Rectal smooth muscle tissue (tissue), 1 donor: ENCODE measurements around the gene DENND6B.

Experiments used
- H3K27ac ChIP-seq: one replicate; pipeline ENCODE4 v1.7.0; 2013; ENCODE audit warnings: low read depth, low read length, inconsistent platforms
- H3K27me3 ChIP-seq: one replicate; pipeline ENCODE4 v1.7.0; 2013; ENCODE audit warnings: low read length; ENCODE audit not compliant: control insufficient read depth, insufficient read depth
- H3K36me3 ChIP-seq: one replicate; pipeline ENCODE4 v1.7.0; 2013; ENCODE audit warnings: low read length; ENCODE audit not compliant: control insufficient read depth, insufficient read depth
- H3K4me1 ChIP-seq: one replicate; pipeline ENCODE4 v1.7.0; 2013; ENCODE audit warnings: low read length; ENCODE audit not compliant: control insufficient read depth, insufficient read depth
- H3K4me3 ChIP-seq: one replicate; pipeline ENCODE4 v1.7.0; 2013; ENCODE audit warnings: low read length
- H3K9ac ChIP-seq: one replicate; pipeline ENCODE4 v1.7.0; 2013; ENCODE audit warnings: low read length

Gene DENND6B

GRCh38 chr22:50282361-50283155 lies 44.3 kb downstream of the DENND6B start:
- Histone ChIP-seq H3K4me3 (no peak overlapping the region), H3K4me1 (no peaks in the 10 kb centered on the region), H3K36me3 (peaks cover 45% of the 10 kb centered on the region), H3K27ac (no peak overlapping the region), H3K9ac (no peak overlapping the region), H3K27me3 (no peaks in the 10 kb centered on the region)

- Histone ChIP-seq H3K36me3 (peaks cover 48% of the 10 kb centered on the region), H3K4me3 (no peak overlapping the region), H3K9ac (no peak overlapping the region), H3K27ac (no peak overlapping the region), H3K27me3 (no peaks in the 10 kb centered on the region), H3K4me1 (no peaks in the 10 kb centered on the region)
These were observed 44.9 kb downstream of the DENND6B start for GRCh38 chr22:50281957-50282356.

GRCh38 chr22:50281384-50281760 lies 45.4 kb downstream of the DENND6B start:
- Histone ChIP-seq H3K27me3 (no peaks in the 10 kb centered on the region), H3K4me1 (no peaks in the 10 kb centered on the region), H3K9ac (no peak overlapping the region), H3K27ac (no peak overlapping the region), H3K36me3 (peaks cover 52% of the 10 kb centered on the region), H3K4me3 (no peak overlapping the region)

GRCh38 chr22:50280708-50281383 lies 46.0 kb downstream of the DENND6B start:
- Histone ChIP-seq H3K4me1 (no peaks in the 10 kb centered on the region), H3K27me3 (no peaks in the 10 kb centered on the region), H3K27ac (no peak overlapping the region), H3K4me3 (no peak overlapping the region), H3K36me3 (peaks cover 52% of the 10 kb centered on the region), H3K9ac (no peak overlapping the region)

- no peaks in the 10 kb centered on the region for H3K27me3 ChIP-seq
- H3K27ac ChIP-seq: no peak overlapping the region
- no peaks in the 10 kb centered on the region for H3K4me1 ChIP-seq
- H3K36me3 ChIP-seq: peaks cover 51% of the 10 kb centered on the region
- H3K4me3 ChIP-seq: no peak overlapping the region
- H3K9ac ChIP-seq: no peak overlapping the region
These were observed 46.6 kb downstream of the DENND6B start for GRCh38 chr22:50280022-50280707.

GRCh38 chr22:50278956-50279619 lies 47.7 kb downstream of the DENND6B start:
- Histone ChIP-seq H3K4me1 (no peaks in the 10 kb centered on the region), H3K27me3 (no peaks in the 10 kb centered on the region), H3K4me3 (no peak overlapping the region), H3K9ac (no peak overlapping the region), H3K27ac (no peak overlapping the region), H3K36me3 (peaks cover 53% of the 10 kb centered on the region)

- no peak overlapping the region for H3K4me3 ChIP-seq
- no peaks in the 10 kb centered on the region for H3K4me1 ChIP-seq
- no peak overlapping the region for H3K27ac ChIP-seq
- H3K9ac ChIP-seq: no peak overlapping the region
- no peaks in the 10 kb centered on the region for H3K27me3 ChIP-seq
- H3K36me3 ChIP-seq: peaks cover 50% of the 10 kb centered on the region
These were observed 48.4 kb downstream of the DENND6B start for GRCh38 chr22:50278461-50278860.

- Histone ChIP-seq H3K9ac (no peak overlapping the region), H3K27ac (no peak overlapping the region), H3K27me3 (no peaks in the 10 kb centered on the region), H3K4me1 (no peaks in the 10 kb centered on the region), H3K36me3 (peaks cover 50% of the 10 kb centered on the region), H3K4me3 (no peak overlapping the region)
These were observed 49.1 kb downstream of the DENND6B start for GRCh38 chr22:50277761-50278160.

GRCh38 chr22:50276143-50276542 lies 50.7 kb downstream of the DENND6B start:
- Histone ChIP-seq H3K4me3 (no peak overlapping the region), H3K27ac (peak overlapping the region; percentile 51), H3K27me3 (no peaks in the 10 kb centered on the region), H3K36me3 (peaks cover 43% of the 10 kb centered on the region), H3K4me1 (peaks cover 3% of the 10 kb centered on the region), H3K9ac (no peak overlapping the region)

- H3K36me3 ChIP-seq: peaks cover 37% of the 10 kb centered on the region
These were observed 51.4 kb downstream of the DENND6B start for GRCh38 chr22:50275181-50276055.

GRCh38 chr22:50274771-50275170 lies 52.0 kb downstream of the DENND6B start:
- H3K4me3 ChIP-seq: no peak overlapping the region
- H3K36me3 ChIP-seq: peaks cover 34% of the 10 kb centered on the region
- H3K9ac ChIP-seq: no peak overlapping the region
- H3K27ac ChIP-seq: no peak overlapping the region
- peaks cover 6% of the 10 kb centered on the region for H3K4me1 ChIP-seq
- no peaks in the 10 kb centered on the region for H3K27me3 ChIP-seq

More at GRCh38 chr22:50275181-50276055, 51.4 kb downstream of the DENND6B start:
- Histone ChIP-seq H3K27ac (peak overlapping the region; percentile 51), H3K4me3 (no peak overlapping the region), H3K27me3 (no peaks in the 10 kb centered on the region), H3K9ac (no peak overlapping the region), H3K4me1 (peaks cover 6% of the 10 kb centered on the region)
